ENCODE results near the gene ELFN1. TPM values are rescaled to one million over a fixed set of nuclear protein-coding genes. Genes with fewer than 3 reads are reported as not detected.

Gene ELFN1
- total RNA-seq, 1 donor from 2014 or later: 1.4 TPM

DNA sequence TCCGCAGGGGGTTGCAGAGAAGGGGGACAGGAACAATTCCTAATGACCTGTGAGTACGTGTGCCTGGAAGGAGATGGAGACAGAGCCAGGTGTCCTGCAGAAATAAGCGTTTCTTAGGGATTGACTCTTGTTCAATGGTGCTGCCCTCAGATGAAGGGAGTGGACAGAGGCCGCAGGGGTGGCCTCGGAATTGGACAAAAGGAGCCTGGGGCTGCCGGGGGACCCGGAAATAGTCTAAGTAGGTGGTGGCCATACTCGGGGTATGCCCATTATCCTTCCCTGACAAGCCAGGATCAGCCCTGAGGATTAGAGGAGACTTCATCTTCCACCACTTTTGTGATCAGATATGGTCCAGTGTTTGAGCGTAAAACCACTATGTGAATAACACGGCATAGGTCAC, 39.2 kb downstream of the ELFN1 start:
- H3K27me3 ChIP-seq (ENCODE audit: low read depth): peaks cover 4% of the 10 kb centered on the region
- DNase-seq: no peak
- TF ChIP-seq, protein P1, sequence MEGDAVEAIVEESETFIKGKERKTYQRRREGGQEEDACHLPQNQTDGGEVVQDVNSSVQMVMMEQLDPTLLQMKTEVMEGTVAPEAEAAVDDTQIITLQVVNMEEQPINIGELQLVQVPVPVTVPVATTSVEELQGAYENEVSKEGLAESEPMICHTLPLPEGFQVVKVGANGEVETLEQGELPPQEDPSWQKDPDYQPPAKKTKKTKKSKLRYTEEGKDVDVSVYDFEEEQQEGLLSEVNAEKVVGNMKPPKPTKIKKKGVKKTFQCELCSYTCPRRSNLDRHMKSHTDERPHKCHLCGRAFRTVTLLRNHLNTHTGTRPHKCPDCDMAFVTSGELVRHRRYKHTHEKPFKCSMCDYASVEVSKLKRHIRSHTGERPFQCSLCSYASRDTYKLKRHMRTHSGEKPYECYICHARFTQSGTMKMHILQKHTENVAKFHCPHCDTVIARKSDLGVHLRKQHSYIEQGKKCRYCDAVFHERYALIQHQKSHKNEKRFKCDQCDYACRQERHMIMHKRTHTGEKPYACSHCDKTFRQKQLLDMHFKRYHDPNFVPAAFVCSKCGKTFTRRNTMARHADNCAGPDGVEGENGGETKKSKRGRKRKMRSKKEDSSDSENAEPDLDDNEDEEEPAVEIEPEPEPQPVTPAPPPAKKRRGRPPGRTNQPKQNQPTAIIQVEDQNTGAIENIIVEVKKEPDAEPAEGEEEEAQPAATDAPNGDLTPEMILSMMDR (IDR thresholded peaks at IDR 0.05): no peak
- peaks cover 10% of the 10 kb centered on the region for H3K9me3 ChIP-seq
- no peak overlapping the region for H3K27ac ChIP-seq
- ATAC-seq: no peak
- intact Hi-C loops (cut with DNase I): no loop called here
- no peaks in the 10 kb centered on the region for H3K4me1 ChIP-seq
- H3K36me3 ChIP-seq: no peaks in the 10 kb centered on the region
- H3K4me3 ChIP-seq: no peak overlapping the region

DNA sequence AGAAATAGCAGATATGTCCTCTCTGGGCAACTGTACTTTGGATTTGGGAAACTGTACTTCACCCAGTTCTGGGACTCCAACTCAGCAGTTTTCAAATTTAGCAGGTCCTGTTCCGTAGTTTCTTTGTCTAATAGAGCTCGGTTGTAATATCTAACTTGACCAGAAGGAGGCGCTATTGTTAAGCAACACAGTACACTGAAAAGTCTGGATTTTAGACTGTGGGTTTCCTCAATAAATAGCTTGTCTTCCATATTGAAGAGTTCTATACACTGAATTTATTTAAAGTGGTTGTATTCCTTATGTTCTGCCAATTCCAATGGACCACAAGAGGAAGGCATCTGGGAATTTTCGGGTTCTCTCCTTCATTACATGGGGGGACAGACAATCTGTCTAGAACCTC, 39.8 kb downstream of the ELFN1 start:
- ATAC-seq (no peak), DNase-seq (no peak)
- H3K4me1 ChIP-seq: no peaks in the 10 kb centered on the region
- no peak overlapping the region for H3K4me3 ChIP-seq
- H3K27ac ChIP-seq: no peak overlapping the region
- no peaks in the 10 kb centered on the region for H3K36me3 ChIP-seq
- H3K9me3 ChIP-seq: peaks cover 10% of the 10 kb centered on the region
- TF ChIP-seq, protein P1 (IDR thresholded peaks at IDR 0.05): no peak
- intact Hi-C loops (cut with DNase I): no loop called here
- peaks cover 9% of the 10 kb centered on the region for H3K27me3 ChIP-seq (ENCODE audit: low read depth)

DNA sequence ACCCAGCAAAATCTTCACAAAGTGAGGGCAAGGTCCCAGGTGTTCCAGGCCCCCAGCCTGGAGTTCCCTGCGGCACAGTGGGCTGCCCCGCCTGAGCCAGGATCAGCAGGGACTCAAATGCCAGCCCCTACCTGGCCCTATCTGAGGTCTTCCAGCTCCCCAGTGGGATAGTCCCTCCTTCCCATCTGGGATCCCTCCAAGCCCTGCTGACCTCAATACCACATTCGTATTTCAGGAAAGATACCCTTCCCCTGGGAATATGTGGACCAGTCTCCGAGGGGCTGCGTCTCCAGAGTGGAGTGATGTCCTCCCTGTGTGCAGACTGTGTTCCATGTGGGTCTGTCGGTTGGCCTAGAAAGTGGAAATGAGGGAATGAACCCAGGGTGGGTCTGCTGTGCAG, 40.9 kb downstream of the ELFN1 start:
- TF ChIP-seq, protein P1 (IDR thresholded peaks at IDR 0.05): no peak
- peaks cover 10% of the 10 kb centered on the region for H3K9me3 ChIP-seq
- H3K36me3 ChIP-seq: no peaks in the 10 kb centered on the region
- H3K4me1 ChIP-seq: no peaks in the 10 kb centered on the region
- H3K4me3 ChIP-seq: no peak overlapping the region
- DNase-seq: no peak
- intact Hi-C loops (cut with DNase I): no loop called here
- no peak overlapping the region for H3K27ac ChIP-seq
- ATAC-seq: no peak
- peaks cover 17% of the 10 kb centered on the region for H3K27me3 ChIP-seq (ENCODE audit: low read depth)

DNA sequence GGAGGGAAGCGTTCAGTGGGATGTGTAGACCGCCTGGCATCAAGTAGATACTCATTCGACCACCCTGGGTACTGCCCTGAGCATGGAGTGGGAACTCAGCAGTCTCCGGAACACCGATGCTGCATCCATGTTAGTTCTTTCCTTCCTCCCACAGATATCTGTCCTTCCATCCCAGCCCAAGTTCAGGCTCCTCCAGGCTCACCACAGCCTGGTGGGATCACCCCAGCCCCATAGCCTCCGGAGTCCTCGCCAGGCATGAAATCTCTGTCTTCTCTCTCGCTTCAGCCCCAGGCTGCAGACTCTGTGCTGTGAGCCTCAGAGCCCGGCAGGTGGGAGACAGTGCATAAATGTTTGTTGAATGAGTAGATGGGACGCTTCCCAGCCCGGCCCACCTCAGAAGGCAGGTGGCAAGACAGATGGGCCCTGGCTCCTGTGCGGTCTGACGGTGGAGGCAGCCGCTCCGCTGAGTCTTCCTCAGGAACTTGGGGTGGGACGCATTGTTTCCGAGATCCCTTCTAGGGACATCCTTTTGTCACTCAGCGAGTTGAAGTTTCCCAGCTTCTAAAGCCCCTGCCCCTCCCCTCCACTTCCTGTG, 42.9 kb downstream of the ELFN1 start:
- H3K27me3 ChIP-seq (ENCODE audit: low read depth): peaks cover 31% of the 10 kb centered on the region
- H3K4me1 ChIP-seq: no peaks in the 10 kb centered on the region
- TF ChIP-seq, protein P1 (IDR thresholded peaks at IDR 0.05): no peak
- peaks cover 10% of the 10 kb centered on the region for H3K9me3 ChIP-seq
- no peak for ATAC-seq
- intact Hi-C loops (cut with DNase I): no loop called here
- DNase-seq: peak; percentile 44
- H3K36me3 ChIP-seq: no peaks in the 10 kb centered on the region
- H3K27ac ChIP-seq: no peak overlapping the region
- no peak overlapping the region for H3K4me3 ChIP-seq

DNA sequence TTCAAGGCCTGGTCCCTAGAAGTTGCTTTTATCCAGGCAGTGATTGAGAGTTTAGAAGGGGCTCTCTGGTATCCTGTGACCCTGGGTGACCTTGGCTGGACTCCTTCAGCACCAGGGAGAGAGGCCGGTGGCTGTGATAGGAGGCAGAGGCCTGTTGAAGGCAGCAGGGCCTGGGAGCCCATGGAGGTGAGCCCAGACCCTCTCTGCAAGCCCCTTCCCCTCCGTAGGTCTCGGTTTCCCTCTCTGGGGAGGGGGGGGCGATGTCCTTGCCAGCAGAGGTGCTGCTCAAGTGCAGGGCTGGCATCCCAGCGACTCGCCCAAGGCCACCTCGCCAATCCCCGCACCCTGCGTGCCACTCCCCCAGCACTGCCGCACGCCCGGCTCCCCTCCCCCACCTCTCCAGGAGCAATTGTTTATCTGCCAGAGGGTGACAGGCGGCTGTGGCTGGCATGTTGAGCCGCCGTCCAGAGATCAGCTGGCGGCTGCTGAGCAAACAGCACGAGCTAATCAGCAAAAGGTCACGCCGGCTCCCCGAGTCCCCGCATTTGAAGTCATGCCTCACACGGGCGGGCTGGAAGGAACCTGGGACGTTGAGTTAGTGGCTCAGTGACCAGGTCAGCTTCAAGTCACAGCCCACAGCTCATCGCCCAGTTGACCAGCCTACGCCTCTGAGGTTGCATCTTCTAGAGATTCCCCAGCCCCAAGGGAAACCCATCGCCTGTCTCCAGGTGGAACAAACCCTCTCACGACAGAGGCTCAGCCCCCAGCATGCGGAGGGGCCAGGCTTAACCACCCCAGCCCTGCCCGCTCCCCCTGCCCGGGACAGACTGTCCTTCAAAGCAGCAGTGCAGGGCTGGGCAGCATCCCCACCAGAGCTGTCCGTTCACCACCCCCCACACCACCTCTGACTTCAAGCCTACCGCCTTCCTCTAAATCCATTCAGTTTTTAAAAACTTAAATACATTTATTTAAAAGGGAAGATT, 43.7 kb downstream of the ELFN1 start:
- Histone ChIP-seq H3K4me3 (no peak overlapping the region), H3K9me3 (peaks cover 10% of the 10 kb centered on the region), H3K4me1 (no peaks in the 10 kb centered on the region), H3K27me3 (ENCODE audit: low read depth) (peaks cover 31% of the 10 kb centered on the region), H3K36me3 (no peaks in the 10 kb centered on the region), H3K27ac (no peak overlapping the region)
- TF ChIP-seq, protein P1 (IDR thresholded peaks at IDR 0.05): no peak
- DNase-seq (peak; percentile 45), ATAC-seq (peak in 1 of 2 donors; percentile 8)
- intact Hi-C loops (cut with DNase I): no loop called here

Measured in lower lobe of right lung (tissue), 2 donors.